ENCODE measurements around the gene PLA2G2A.

GRCh38 chr1:19940486-19941205 lies 38.8 kb downstream of the PLA2G2A start:
- no peak for TF ChIP-seq CTCF (conservative IDR thresholded peaks at IDR 0.05)
- no peak for TF ChIP-seq ZFX (IDR thresholded peaks at IDR 0.05)

Measured in C4-2B (cell line).